ENCODE measurements around the gene TCOF1. TPM values are rescaled to one million over a fixed set of nuclear protein-coding genes. Genes with fewer than 3 reads are reported as not detected.

Gene TCOF1
- total RNA-seq, 2 experiments from 2014 or later: 113 to 145 TPM

DNA sequence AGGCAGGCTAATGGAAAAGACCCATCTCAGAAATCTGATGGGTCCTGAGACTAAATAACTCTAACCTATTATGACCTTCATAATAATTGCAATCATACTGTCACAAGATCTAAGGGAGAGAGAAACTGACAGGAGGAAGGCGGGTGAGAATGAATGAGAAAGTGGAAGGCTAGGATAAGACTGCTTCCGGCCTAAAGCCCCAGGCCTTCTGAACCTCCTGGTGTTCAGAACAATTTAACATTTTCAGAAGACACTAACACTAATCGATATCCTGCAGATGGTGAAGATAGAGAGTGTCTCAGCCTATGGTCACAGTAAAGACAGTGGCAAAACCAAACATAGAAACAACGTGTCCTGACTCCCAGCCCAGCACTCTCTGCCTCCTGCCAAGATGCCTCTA is 90.8 kb downstream of the TCOF1 start:
- CTCF ChIA-PET: interaction anchor here (0.6 to 0.8 kb wide), 2 partner anchors 51 to 781 kb away, joined by 3 read pairs; no protein-coding TSS in a partner anchor

GRCh38 chr5:150448952-150449516 is 91.5 kb downstream of the TCOF1 start:
- peak overlapping the region; percentile 95 for H3K4me3 Mint-ChIP-seq
- ATAC-seq: peak; percentile 38
- no peaks in the 10 kb centered on the region for H3K27me3 Mint-ChIP-seq

More for the DNA sequence above, 90.8 kb downstream of the TCOF1 start:
- POLR2A ChIA-PET: no interaction called here
- intact Hi-C loops (cut with DNase I, micrococcal nuclease): loop anchor here (1.0 to 5.0 kb wide), 4 partner anchors 36 to 898 kb away; partner anchors contain the start of genes CD74 (in 1 of the 2), CSNK1A1 (in 1 of the 2) and GM2A (in 1 of the 2)
- Mint-ChIP-seq H3K9me3 (ENCODE audit: low read depth) (no peaks in the 10 kb centered on the region), H3K27ac (peak overlapping the region; percentile 99), H3K4me3 (peak overlapping the region; percentile 95), H3K4me1 (peaks cover 35% of the 10 kb centered on the region), H3K27me3 (no peaks in the 10 kb centered on the region), H3K36me3 (ENCODE audit: low read depth) (peaks cover 59% of the 10 kb centered on the region)
- DNase-seq: no peak
- ATAC-seq: no peak

More at GRCh38 chr5:150448952-150449516, 91.5 kb downstream of the TCOF1 start:
- Mint-ChIP-seq H3K27ac (peak overlapping the region; percentile 99), H3K36me3 (ENCODE audit: low read depth) (peaks cover 52% of the 10 kb centered on the region), H3K4me1 (peaks cover 31% of the 10 kb centered on the region), H3K9me3 (ENCODE audit: low read depth) (no peaks in the 10 kb centered on the region)
- peak; percentile 35 for DNase-seq
- POLR2A ChIA-PET: interaction anchor here (0.6 to 1.6 kb wide), 6 partner anchors 16 to 330 kb away, joined by 3 to 10 read pairs (median 4); partner anchors contain the start of genes CD74, RBM22 and SMIM3
- intact Hi-C loops (cut with DNase I, micrococcal nuclease): loop anchor here (1.0 to 5.0 kb wide), 9 partner anchors 37 to 898 kb away; partner anchors contain the start of genes CD74 (in 2 of the 2), CSNK1A1 (in 1 of the 2), GM2A (in 1 of the 2) and HMGXB3 (in 1 of the 2)
- CTCF ChIA-PET: interaction anchor here (0.6 to 2.0 kb wide), 6 partner anchors 9 to 397 kb away, joined by 3 to 11 read pairs (median 5); partner anchors contain the start of gene IRGM

Other genes starting within 250 kb of the TCOF1 start
- not detected for gene PDGFRB, start 201.9 kb upstream of the TCOF1 start, total RNA-seq
- not detected for gene CDX1, start 190.9 kb upstream of the TCOF1 start, total RNA-seq
- not detected for gene SLC6A7, start 167.6 kb upstream of the TCOF1 start, total RNA-seq
- not detected for gene CAMK2A, start 67.9 kb upstream of the TCOF1 start, total RNA-seq
- gene ARSI, start 54.8 kb upstream of the TCOF1 start, total RNA-seq: not detected
- gene CD74, start 55.2 kb downstream of the TCOF1 start, total RNA-seq: 100 to 1,000 TPM; 217 to 290 TPM
- gene RPS14, start 92.0 kb downstream of the TCOF1 start, total RNA-seq: 1,000 to 10,000 TPM; 2,270 to 3,312 TPM
- 1 to 10 TPM; 5.1 to 5.5 TPM for gene NDST1, start 150.4 kb downstream of the TCOF1 start, total RNA-seq